Spleen (tissue), 7 donors: ENCODE results near the gene PTOV1.

Source experiments
- POLR2AphosphoS5 ChIP-seq, 3 donors: sonication (generic); formaldehyde crosslinking; IDR thresholded peaks; one replicate each; pipeline ENCODE4 v1.5.1; 2017; ENCODE audit warnings: antibody characterized with exemption in 3 of 3
- TF ChIP-seq, protein P1 (sequence below), 11 experiments: fragments of 200-600 bp in 7 of 11; fragments of 450-650 bp in 4 of 11; sonication (generic) in 4 of 11; IDR thresholded peaks in 8 of 11; conservative IDR thresholded peaks in 3 of 11; 1 replicate in 7 of 11; 2 replicates in 4 of 11; pipeline versions ENCODE4 v1.4.0 to v1.8.0; 2016 to 2021; ENCODE audit warnings: antibody characterized with exemption in 11 of 11, inconsistent platforms in 4 of 11, mild to moderate bottlenecking in 1 of 11
- donor health status: DM: no; HTN: no; CAD: no; lungs with moderate emphysema.
- donor health status: DM: no; HTN: no; CAD: no.
- donor health status: DM: no; HTN: no; CAD: no.

DNA sequence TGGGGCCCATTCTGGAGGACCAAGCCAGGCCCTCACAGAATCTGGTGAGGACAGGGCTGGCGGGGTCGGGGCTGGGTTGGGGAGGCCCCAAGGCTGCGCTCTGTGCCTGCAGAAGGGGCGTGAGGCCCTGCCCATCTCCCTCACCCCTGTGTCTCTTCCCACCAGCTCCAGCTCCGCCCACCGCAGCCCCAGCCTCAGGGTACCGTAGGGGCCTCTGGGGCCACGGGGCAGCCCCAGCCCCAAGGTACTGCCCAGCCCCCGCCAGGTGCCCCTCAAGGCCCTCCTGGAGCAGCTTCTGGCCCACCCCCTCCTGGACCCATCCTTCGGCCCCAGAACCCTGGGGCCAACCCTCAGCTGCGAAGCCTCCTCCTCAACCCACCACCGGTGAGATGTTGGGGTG, 15.4 kb upstream of the PTOV1 start:
- TF ChIP-seq POLR2AphosphoS5 (IDR thresholded peaks at IDR 0.05): no peak
- TF ChIP-seq, protein P1, sequence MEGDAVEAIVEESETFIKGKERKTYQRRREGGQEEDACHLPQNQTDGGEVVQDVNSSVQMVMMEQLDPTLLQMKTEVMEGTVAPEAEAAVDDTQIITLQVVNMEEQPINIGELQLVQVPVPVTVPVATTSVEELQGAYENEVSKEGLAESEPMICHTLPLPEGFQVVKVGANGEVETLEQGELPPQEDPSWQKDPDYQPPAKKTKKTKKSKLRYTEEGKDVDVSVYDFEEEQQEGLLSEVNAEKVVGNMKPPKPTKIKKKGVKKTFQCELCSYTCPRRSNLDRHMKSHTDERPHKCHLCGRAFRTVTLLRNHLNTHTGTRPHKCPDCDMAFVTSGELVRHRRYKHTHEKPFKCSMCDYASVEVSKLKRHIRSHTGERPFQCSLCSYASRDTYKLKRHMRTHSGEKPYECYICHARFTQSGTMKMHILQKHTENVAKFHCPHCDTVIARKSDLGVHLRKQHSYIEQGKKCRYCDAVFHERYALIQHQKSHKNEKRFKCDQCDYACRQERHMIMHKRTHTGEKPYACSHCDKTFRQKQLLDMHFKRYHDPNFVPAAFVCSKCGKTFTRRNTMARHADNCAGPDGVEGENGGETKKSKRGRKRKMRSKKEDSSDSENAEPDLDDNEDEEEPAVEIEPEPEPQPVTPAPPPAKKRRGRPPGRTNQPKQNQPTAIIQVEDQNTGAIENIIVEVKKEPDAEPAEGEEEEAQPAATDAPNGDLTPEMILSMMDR (IDR thresholded peaks at IDR 0.05 in 8 of 11, conservative IDR thresholded peaks at IDR 0.05 in 3 of 11): no peak
